A549 treated with dexamethasone at 1 μM for 4 hours (cell line): ENCODE data around the gene RPAIN. TPM values are rescaled to one million over a fixed set of nuclear protein-coding genes. Genes with fewer than 3 reads are reported as not detected.

Experiments
- total RNA-seq: library from RNA; stranded (reverse); fragments of 200-300 nt; extraction: Qiagen RNA extraction; gene quantifications from 5 replicates; pipeline ENCODE4 v1.2.3, GENCODE V29; 2022

The RPAIN gene, protein sequence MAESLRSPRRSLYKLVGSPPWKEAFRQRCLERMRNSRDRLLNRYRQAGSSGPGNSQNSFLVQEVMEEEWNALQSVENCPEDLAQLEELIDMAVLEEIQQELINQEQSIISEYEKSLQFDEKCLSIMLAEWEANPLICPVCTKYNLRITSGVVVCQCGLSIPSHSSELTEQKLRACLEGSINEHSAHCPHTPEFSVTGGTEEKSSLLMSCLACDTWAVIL
- 30.4 to 42.0 TPM (median 33.3 TPM) in 5 replicates for total RNA-seq

DNA sequence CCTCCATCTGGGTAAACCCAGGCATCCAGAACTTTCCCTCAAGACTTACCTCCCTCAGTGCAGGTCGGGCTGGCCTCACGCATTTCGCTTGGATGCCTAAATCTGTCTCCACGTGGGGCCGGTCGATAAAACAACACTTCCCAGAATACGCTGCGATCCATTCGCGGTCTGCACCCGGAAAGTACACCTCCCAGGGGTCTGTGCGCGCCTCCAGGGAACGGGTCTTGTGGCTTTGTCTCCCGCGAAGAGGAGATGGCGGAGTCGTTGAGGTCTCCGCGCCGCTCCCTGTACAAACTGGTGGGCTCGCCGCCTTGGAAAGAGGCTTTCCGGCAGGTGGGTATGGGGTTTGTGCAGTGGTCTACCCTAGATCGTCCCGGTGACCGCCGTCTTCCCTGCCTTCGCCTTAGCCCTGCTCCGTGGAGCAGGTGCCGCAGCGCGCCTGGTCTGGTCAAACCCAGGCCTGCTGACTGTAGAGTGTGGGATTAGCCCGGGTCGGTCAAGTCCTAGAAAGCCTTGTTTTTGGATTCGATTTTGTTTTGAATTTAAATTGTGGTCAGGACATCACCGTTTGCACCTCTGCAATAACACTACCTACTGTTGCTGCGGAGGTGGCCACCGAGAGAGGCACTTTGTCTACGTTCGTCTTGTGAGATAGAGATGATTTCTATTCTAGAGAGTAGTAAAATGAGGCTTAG, at the start of gene RPAIN:
RPAIN (plus strand) TSS at position 224 of the 695 bp plus-strand sequence; CDS start at position 253, 29 bp downstream.

DNA sequence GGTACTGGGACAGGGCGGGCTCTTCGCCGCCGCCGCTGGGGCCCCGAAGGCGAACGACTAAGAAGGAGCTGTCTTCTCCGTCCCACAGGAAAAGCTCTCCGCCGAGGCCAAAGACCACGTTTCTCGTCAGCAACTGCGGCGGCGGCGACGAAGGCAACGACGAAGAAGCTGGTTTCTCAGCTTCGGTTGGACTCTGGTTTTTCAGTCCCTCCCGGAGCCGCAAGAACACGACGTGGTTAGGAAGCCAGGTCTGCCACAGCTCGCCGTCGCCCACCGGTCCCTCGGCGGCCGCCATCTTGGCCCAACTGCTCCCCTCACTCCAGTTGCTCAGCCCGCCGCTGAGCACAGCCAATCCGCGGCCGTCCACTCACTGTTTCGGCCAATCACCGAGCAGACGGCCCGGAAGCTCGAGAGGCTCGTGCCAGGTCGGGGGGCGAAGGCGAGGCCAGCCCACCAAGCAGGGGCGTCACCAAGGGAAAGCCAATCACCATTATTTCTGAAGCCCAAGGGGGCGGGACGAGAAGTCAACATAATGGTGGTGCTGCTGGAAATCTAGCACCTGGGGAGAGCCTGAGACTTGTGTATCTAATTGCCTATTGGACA, 525 bp upstream of the RPAIN start, which contains the start of gene NUP88:
NUP88 (minus strand) TSS at position 307 of the 603 bp plus-strand sequence; CDS start at position 295, 12 bp downstream.

DNA sequence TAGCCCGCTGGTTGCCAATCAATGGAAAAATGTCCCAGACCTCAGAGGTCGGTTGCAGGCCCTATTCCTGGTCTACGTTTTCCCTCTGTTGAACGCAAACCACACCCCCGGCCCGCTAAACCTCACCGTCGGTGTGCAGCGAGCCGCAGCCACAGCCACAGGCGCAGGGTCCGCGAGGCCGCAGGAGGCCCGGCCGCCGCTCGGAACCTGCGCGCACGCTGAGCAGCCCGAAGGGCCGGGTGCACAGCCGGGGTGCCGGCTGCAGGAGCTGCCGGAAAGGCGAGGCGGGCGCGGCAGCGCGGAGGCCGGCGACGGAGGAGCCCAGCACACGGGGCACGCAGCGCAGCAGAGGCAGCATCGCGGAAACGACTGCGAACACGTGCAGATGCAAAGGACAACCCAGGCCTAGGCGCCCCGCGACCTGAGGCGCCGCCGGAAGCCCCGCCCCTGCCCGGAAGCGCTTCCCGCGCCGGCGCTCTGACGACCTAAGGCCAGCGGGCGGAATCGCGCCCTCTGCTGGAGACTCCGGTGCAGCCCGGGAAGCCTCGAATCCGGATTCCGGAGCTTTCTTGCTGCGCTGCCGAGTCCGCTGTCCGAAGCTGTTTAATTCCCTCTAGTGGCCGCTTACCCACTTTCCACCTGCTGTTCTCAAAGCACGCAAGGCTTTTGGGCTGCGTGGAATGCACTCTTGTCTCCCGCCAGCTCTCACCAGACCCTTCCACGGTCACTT, 18.9 kb downstream of the RPAIN start, which contains the start of gene C1QBP:
C1QBP (minus strand) TSS at position 440 of the 730 bp plus-strand sequence; CDS start at position 358, 82 bp downstream.

Other genes starting within 250 kb of the RPAIN start
- gene ZNF594, start 228.3 kb upstream of the RPAIN start, total RNA-seq, result 1.1 to 1.5 TPM (median 1.5 TPM) in 5 replicates
- not detected in 5 replicates for gene SCIMP, start 185.3 kb upstream of the RPAIN start, total RNA-seq
- 36.8 to 44.3 TPM (median 41.1 TPM) in 5 replicates for gene RABEP1, start 137.9 kb upstream of the RPAIN start, total RNA-seq
- gene NUP88, start 520 bp upstream of the RPAIN start, total RNA-seq, result 88.1 to 107 TPM (median 91.3 TPM) in 5 replicates
- 527 to 618 TPM (median 576 TPM) in 5 replicates for gene C1QBP, start 19.0 kb downstream of the RPAIN start, total RNA-seq
- 22.9 to 32.8 TPM (median 30.5 TPM) in 5 replicates for gene DHX33, start 48.8 kb downstream of the RPAIN start, total RNA-seq
- 96.2 to 119 TPM (median 107 TPM) in 5 replicates for gene DERL2, start 66.0 kb downstream of the RPAIN start, total RNA-seq
- gene MIS12, start 66.4 kb downstream of the RPAIN start, total RNA-seq, result 14.4 to 17.1 TPM (median 15.1 TPM) in 5 replicates
- gene NLRP1, start 164.3 kb downstream of the RPAIN start, total RNA-seq, result 2.0 to 2.8 TPM (median 2.3 TPM) in 5 replicates